Nephron (organoid): ENCODE measurements around the gene BTG2.
A peak's percentile ranks its signal among the peaks of the same experiment; 100 is the strongest.

ENCODE experiments used
- H3K27ac Mint-ChIP-seq, 3 experiments: 2 replicates each; pipeline ENCODE4 v1.8.0; 2020; ENCODE audit warnings: mixed read lengths in 3 of 3, mild to moderate bottlenecking in 2 of 3, moderate library complexity in 1 of 3
- H3K27me3 Mint-ChIP-seq: 2 replicates; pipeline ENCODE4 v1.8.0; 2021; ENCODE audit warnings: low read depth, mild to moderate bottlenecking, moderate library complexity, mixed read lengths
- H3K36me3 Mint-ChIP-seq: 2 replicates; pipeline ENCODE4 v1.8.0; 2020; ENCODE audit warnings: low read depth, mixed read lengths
- H3K4me1 Mint-ChIP-seq: 2 replicates; pipeline ENCODE4 v1.8.0; 2020; ENCODE audit warnings: mixed read lengths
- H3K4me3 Mint-ChIP-seq, 3 experiments: 2 replicates each; pipeline ENCODE4 v1.8.0; 2020; ENCODE audit warnings: mild to moderate bottlenecking in 3 of 3, mixed read lengths in 3 of 3, moderate library complexity in 2 of 3
- H3K9me3 Mint-ChIP-seq: 2 replicates; pipeline ENCODE4 v1.8.0; 2020; ENCODE audit warnings: mixed read lengths
- TF ChIP-seq, protein P1 (sequence below), 3 experiments: fragments of 200-600 bp; sonication (generic); IDR thresholded peaks; one replicate each; pipeline ENCODE4 v1.5.0; 2021; ENCODE audit warnings: antibody characterized with exemption in 3 of 3; ENCODE audit not compliant: unreplicated experiment in 3 of 3

BTG2 gene

GRCh38 chr1:203288400-203288799 is 16.9 kb upstream of the BTG2 start:
- peak overlapping the region; percentile 91 to 98 (median 97) for H3K27ac Mint-ChIP-seq
- peaks cover 84% of the 10 kb centered on the region for H3K4me1 Mint-ChIP-seq
- no peak overlapping the region for H3K4me3 Mint-ChIP-seq
- H3K36me3 Mint-ChIP-seq = no peaks in the 10 kb centered on the region
- no peaks in the 10 kb centered on the region for H3K9me3 Mint-ChIP-seq
- TF ChIP-seq, protein P1, sequence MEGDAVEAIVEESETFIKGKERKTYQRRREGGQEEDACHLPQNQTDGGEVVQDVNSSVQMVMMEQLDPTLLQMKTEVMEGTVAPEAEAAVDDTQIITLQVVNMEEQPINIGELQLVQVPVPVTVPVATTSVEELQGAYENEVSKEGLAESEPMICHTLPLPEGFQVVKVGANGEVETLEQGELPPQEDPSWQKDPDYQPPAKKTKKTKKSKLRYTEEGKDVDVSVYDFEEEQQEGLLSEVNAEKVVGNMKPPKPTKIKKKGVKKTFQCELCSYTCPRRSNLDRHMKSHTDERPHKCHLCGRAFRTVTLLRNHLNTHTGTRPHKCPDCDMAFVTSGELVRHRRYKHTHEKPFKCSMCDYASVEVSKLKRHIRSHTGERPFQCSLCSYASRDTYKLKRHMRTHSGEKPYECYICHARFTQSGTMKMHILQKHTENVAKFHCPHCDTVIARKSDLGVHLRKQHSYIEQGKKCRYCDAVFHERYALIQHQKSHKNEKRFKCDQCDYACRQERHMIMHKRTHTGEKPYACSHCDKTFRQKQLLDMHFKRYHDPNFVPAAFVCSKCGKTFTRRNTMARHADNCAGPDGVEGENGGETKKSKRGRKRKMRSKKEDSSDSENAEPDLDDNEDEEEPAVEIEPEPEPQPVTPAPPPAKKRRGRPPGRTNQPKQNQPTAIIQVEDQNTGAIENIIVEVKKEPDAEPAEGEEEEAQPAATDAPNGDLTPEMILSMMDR (IDR thresholded peaks at IDR 0.05; ENCODE audit: unreplicated experiment in 3 of 3) = no peak
- no peaks in the 10 kb centered on the region for H3K27me3 Mint-ChIP-seq

DNA sequence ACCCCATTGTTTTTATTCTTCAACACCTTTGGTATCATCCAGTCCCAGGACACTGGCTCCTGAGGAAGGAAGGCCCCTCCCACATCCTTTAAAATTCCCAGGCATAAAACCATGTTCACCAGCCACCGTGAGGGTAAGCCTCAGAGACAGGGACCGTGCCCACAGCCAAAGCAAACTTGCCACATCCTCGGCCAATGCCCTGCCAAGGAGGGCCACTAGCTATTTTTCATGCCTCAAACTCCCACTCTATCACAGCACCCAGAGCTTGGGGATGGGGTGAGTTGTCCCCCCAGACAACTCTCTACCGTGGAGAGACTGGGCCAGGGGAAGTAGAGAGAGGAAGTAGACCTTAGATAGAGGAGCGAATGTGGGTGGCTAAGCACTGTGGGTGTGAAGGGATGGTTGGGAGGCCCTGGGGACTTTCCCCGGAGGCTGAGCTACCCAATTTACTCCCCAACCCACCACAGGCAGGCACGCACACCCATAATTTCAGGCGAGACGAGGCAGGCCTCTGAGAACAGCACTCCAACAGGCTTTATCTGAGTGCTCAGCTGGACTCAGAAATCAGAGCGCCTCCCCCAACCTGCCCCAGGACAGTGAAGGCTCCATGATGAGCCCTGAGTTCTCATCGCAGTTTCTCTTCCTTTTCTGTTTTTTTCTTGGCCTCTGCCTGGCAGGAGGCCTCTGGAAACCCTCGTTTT is 15.9 kb upstream of the BTG2 start:
- H3K27me3 Mint-ChIP-seq = no peaks in the 10 kb centered on the region
- peak overlapping the region; percentile 91 to 98 (median 97) for H3K27ac Mint-ChIP-seq

DNA sequence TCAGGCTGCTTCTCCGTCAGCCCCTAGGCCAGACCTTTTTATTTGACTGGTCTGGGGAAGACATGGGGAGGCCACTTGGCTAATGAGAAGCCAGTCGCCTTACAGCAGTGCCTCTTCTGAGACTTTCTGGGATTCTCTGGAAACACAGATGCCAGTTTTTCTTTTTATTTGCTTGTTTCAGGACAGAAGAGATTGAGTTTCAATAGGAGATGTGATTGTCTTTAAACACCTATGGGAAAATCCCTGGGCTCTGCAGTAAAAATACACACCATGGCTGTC is 15.4 kb upstream of the BTG2 start:
- H3K27ac Mint-ChIP-seq = peak overlapping the region; percentile 91 to 98 (median 97)
- peaks cover 77% of the 10 kb centered on the region for H3K4me1 Mint-ChIP-seq
- H3K9me3 Mint-ChIP-seq = no peaks in the 10 kb centered on the region
- peak overlapping the region; percentile 42 to 65 (median 50) for H3K4me3 Mint-ChIP-seq
- H3K36me3 Mint-ChIP-seq = no peaks in the 10 kb centered on the region
- TF ChIP-seq, protein P1 (IDR thresholded peaks at IDR 0.05; ENCODE audit: unreplicated experiment in 3 of 3) = no peak
- H3K27me3 Mint-ChIP-seq = no peaks in the 10 kb centered on the region

More for the DNA sequence above, 15.9 kb upstream of the BTG2 start:
- H3K4me3 Mint-ChIP-seq = peak overlapping the region; percentile 42 to 65 (median 50)
- H3K9me3 Mint-ChIP-seq = no peaks in the 10 kb centered on the region
- peaks cover 77% of the 10 kb centered on the region for H3K4me1 Mint-ChIP-seq
- no peaks in the 10 kb centered on the region for H3K36me3 Mint-ChIP-seq
- TF ChIP-seq, protein P1 (IDR thresholded peaks at IDR 0.05; ENCODE audit: unreplicated experiment in 3 of 3) = no peak

GRCh38 chr1:203290261-203291089 is 14.8 kb upstream of the BTG2 start:
- Mint-ChIP-seq H3K36me3 (no peaks in the 10 kb centered on the region), H3K9me3 (no peaks in the 10 kb centered on the region), H3K4me1 (peaks cover 82% of the 10 kb centered on the region), H3K27ac (peak overlapping the region; percentile 91 to 98 (median 97)), H3K27me3 (no peaks in the 10 kb centered on the region), H3K4me3 (peak overlapping the region; percentile 42 to 65 (median 50))
- TF ChIP-seq, protein P1 (IDR thresholded peaks at IDR 0.05; ENCODE audit: unreplicated experiment in 3 of 3) = no peak

DNA sequence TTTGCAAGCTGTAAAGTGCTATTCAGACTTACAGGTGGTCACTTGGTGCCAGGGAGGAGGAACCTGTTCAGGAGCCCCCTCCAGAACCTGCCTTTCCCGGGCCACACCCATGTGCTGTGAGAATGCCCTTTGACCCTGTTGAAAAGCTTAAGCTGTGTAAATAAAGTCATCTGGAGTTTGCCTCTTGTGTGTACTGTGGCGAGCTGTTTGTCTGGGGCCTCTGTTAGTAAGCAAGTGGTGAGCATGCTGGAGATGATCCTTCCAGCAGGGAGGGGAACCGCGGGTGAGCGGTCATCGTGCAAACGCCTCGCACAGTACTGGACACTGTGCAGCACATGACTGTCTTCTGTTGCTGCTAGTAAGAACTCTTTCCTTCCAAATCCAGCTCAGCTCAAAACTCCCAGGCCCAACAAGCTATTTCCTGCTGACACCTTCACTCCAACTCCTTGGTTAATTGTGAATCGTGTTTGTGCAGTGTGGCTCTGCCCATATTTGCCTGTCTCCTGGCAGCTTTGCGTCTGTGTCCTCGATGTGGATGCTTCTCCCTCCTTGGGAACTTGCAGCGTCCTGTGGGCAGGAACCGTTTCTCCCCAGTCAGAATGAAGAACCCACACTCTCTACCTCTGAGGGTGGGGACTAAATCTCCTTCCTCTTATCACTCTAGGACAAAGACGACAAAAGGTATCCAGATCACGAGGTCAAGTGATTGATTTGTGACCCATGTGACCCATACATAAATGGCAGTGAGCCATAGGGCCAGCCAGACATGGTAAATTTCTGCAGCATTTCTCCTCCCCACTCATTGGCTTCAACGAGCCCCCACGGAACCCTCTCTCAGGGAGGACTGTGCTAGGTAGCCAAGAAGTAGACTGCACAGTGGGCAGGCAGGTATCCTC is 13.9 kb upstream of the BTG2 start:
- H3K4me1 Mint-ChIP-seq = peaks cover 83% of the 10 kb centered on the region
- TF ChIP-seq, protein P1 (IDR thresholded peaks at IDR 0.05; ENCODE audit: unreplicated experiment in 3 of 3) = no peak
- H3K36me3 Mint-ChIP-seq = no peaks in the 10 kb centered on the region
- peak overlapping the region; percentile 32 to 56 (median 42) for H3K4me3 Mint-ChIP-seq
- no peaks in the 10 kb centered on the region for H3K9me3 Mint-ChIP-seq
- peak overlapping the region; percentile 91 to 98 (median 97) for H3K27ac Mint-ChIP-seq
- no peaks in the 10 kb centered on the region for H3K27me3 Mint-ChIP-seq
